Skeletal muscle cell (primary cell): Measurements from ENCODE around the gene GPX2.

ENCODE experiments used
- DNase-seq: peaks from one replicate; pipeline ENCODE4 v3.0.0-alpha.2; 2010; ENCODE audit warnings: low read depth
- H3K4me3 ChIP-seq: 2 replicates; pipeline ENCODE4 v1.5.1; 2011; ENCODE audit warnings: low read depth, mild to moderate bottlenecking, control low read depth, low read length, moderate library complexity

GPX2 gene

GRCh38 chr14:64965356-64966000 lies 22.9 kb upstream of the GPX2 start:
- no peak for DNase-seq
- H3K4me3 ChIP-seq: no peak overlapping the region

- H3K4me3 ChIP-seq: no peak overlapping the region
- DNase-seq: no peak
Observed at GRCh38 chr14:64963611-64964010, 21.1 kb upstream of the GPX2 start.

GRCh38 chr14:64960762-64961276 lies 18.3 kb upstream of the GPX2 start:
- H3K4me3 ChIP-seq: no peak overlapping the region
- no peak for DNase-seq

DNA sequence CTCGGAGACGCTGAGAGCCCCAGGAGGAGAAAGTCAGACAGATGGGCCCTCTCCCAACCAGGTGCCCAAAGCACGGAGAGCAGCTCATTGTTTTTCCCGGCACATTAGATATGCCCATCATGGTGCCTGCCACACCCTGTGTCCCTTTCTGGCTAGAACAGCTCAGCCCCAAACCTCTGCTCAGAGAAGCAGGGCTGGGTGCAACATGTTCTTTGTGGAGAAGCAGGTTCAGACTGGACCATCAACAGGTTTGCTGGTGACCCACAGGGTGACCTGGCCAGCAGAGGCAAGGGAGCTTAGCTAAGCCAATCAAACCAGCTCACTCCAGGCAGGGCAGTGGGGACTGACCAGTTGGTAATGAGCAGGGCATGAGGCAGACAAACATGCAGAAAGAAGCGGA lies 16.2 kb upstream of the GPX2 start:
- H3K4me3 ChIP-seq: no peak overlapping the region
- no peak for DNase-seq

- DNase-seq: no peak
- H3K4me3 ChIP-seq: no peak overlapping the region
Observed at GRCh38 chr14:64958201-64958600, 15.7 kb upstream of the GPX2 start.

GRCh38 chr14:64956697-64957406 lies 14.3 kb upstream of the GPX2 start:
- no peak for DNase-seq
- no peak overlapping the region for H3K4me3 ChIP-seq

DNA sequence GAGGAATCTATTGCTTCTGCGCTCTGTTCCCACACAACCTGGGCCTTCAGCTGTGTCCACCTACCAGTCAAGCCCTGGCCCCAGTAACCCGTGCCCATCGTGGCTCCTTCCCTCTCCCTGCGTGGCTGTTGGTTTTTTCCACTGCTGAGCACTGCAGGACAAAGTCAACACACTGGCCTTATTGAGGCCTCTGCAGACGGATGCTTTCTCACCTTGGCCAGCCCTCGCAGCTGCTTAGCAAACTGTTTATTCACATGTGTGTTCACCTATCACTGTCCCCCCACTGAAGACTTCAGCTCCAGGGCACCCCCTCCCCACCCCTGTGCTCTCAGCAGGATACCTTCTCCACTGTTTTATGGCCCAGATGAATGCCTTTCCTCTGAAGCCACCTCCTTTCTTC lies 12.8 kb upstream of the GPX2 start:
- no peak overlapping the region for H3K4me3 ChIP-seq
- no peak for DNase-seq

DNA sequence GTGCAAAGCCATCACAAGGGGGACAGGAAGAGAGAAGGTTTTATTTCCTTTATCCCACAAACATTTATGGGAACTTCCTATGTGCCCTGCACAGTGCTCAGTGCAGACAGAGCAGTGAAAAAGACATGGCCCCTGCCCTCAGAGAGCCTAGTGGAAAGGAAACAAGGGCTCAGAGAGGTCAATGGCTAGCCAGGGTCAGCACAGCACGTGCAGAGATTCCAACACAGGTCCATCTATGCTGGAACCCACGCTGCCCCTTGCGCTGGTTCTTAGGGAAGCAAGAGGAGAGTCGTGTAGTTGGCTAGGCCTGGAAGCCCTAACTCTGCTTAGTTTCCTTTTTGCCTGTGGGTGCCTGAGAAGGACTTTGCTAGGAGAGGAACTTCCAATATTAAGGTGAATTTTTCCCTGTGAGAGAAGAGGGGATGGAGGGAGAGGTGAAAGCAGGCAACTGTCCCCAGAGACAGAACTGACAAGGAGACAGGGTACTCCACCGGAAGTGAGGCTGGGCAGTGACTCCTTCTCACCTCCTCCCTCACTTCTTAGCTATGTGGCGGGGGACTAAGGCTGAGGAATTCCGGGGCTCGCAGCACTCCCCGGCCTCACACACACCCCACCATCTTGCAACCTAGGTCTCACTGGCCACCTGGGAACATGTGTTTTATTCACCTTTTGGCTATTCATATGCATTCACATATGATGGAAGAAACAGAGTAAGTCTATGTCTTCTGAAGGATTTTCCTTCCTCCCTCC lies 12.1 kb upstream of the GPX2 start:
- H3K4me3 ChIP-seq: no peak overlapping the region
- no peak for DNase-seq

GRCh38 chr14:64953661-64954060 lies 11.1 kb upstream of the GPX2 start:
- no peak overlapping the region for H3K4me3 ChIP-seq
- DNase-seq: no peak

DNA sequence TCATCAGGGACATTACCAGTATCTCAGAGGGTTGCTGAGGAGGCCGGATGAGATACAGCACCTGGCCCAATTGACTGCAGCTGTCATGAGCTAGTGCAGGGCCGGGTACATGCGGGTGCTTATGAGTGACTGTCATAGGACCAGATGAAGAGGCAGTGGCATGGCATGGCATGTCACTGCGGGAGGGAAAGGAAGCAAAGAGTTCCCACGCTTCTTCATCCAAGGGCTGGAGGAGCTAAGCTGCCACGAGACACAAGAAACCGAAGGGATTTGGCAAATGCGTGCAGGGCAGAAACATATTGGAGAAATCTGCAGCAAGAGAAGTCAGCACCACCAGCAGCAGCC lies 10.7 kb upstream of the GPX2 start:
- DNase-seq: no peak
- no peak overlapping the region for H3K4me3 ChIP-seq

GRCh38 chr14:64952598-64953309 lies 10.2 kb upstream of the GPX2 start:
- DNase-seq: no peak
- no peak overlapping the region for H3K4me3 ChIP-seq

GRCh38 chr14:64951724-64952123 lies 9.2 kb upstream of the GPX2 start:
- DNase-seq: no peak
- H3K4me3 ChIP-seq: no peak overlapping the region

DNA sequence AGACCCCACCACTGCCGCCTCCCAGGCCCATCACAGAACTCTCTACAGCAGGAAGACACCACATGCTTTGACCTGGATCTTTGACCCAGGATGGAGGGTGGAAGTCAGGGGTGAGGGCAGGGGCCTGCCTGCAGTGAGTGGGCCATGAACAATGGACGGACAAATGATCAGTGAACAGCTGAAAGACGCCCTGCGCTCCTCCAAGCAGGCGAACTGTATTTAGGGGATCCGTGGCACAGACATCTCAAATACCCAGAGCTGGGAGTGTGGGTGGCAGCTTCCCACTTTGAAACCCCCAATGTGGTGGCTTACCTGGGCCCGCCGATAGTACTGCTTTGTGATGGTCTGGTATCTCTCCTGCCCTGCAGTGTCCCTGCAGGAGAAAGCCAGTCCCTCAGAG lies 8.7 kb upstream of the GPX2 start:
- no peak for DNase-seq
- H3K4me3 ChIP-seq: no peak overlapping the region

GRCh38 chr14:64950889-64951288 lies 8.3 kb upstream of the GPX2 start:
- no peak overlapping the region for H3K4me3 ChIP-seq
- no peak for DNase-seq

DNA sequence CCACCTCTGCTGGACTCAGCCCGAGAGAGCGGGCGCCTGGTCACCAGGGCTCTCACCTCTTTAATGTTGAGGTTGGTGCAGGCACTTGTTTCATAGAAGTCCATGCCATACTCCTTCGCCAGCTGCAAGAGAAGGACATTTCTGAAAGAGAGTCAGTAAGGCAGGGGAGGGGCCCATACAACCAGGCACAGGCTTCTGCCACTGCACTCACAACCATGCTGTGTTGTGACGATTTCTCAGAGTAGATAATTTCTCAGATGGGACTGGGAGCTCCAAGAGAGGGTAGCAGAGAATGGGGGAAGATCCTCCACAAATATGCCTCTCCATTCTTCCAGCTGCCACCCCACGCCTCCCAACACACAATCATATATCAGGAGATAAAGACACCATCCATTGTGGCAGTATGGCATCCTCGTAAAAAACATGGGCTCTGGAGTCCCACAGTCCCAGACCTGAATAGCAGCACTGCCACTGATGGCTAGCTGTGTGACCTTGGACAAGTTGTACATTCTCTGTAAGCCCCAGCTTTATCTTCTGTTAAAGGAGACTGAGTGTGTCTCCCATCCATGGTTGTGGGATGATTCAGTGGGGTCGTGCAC lies 6.2 kb upstream of the GPX2 start:
- no peak for DNase-seq
- H3K4me3 ChIP-seq: no peak overlapping the region

GRCh38 chr14:64947710-64948611 lies 5.4 kb upstream of the GPX2 start:
- no peak overlapping the region for H3K4me3 ChIP-seq
- no peak for DNase-seq

DNA sequence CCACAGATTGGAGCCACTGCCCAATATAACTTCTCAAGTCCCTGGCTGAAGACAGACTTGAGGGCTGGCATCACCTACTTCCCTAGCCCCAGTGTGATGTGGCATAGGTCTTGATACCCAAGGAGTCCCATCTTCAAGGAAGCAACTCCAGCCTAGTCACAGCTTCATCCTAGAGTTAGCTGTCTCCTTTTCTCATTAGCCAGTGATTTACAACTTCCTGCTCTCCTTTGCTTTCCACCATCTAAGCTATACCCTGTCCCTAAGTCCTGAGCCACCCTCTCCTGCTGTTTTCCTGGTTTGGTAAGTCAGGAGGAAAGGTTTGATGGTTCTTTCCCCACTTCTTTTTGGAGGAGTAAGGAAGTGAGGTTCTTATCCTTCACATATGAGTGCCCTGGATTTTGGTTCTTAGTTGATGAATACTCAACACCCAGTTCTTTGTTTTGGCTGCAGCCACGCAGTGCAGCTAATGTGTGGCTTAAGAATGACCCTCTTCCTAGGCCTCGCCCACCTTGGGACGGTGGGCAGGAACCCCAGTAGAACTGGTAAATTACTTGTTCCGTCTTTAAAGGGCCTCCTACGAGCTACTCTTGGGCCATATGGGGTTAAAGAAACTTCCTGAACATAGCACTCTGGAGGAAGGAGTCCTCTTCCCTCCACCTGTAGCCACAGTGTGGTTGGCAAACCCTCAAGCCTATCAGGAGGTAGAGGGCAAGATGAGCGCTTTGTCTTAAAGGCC lies 3.9 kb upstream of the GPX2 start:
- H3K4me3 ChIP-seq: no peak overlapping the region
- no peak for DNase-seq
